Measurements from ENCODE around the gene ARL6IP4. TPM values are rescaled to one million over a fixed set of nuclear protein-coding genes. Genes with fewer than 3 reads are reported as not detected.

Gene ARL6IP4
- total RNA-seq, 1 experiment from 2014 or later = 132 TPM

DNA sequence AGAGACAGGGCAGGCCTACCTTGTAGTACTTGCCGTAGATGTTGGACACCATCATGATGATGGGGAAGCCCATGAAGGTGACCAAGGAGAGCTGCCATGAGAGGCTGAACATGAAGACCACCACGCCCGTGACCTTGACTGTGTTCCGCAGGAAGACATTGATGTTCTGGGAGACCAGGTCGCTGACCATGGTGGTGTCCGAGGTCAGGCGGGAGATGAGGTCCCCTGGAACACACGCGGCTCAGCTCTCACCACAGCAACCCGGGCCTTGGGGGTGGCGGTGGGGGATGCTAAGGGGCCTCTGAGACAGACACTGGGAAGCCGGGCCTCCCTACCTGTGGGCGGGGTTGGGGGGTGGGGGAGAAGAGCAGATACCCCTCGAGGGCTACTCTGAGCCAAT lies 31.9 kb upstream of the ARL6IP4 start:
- Histone ChIP-seq H2BK5ac (ENCODE audit: insufficient read length, low read length) (no peak overlapping the region), H2AK5ac (ENCODE audit: insufficient read length, low read length) (no peak overlapping the region), H2BK12ac (ENCODE audit: insufficient read length, low read depth, low read length) (no peak overlapping the region), H2BK20ac (ENCODE audit: low read depth, low read length, poor library complexity, severe bottlenecking) (no peak overlapping the region), H3K27me3 (ENCODE audit: insufficient read depth, low read length) (no peaks in the 10 kb centered on the region), H3K27ac (ENCODE audit: insufficient read length, low read depth, low read length) (no peak overlapping the region), H2BK120ac (ENCODE audit: low read depth, low read length, poor library complexity, severe bottlenecking) (no peak overlapping the region), H4K20me1 (ENCODE audit: control insufficient read depth, insufficient read depth, insufficient read length) (peaks cover 3% of the 10 kb centered on the region), H3T11ph (ENCODE audit: low read length) (no peak overlapping the region), H3K4ac (ENCODE audit: low read depth, low read length) (no peak overlapping the region), H2AFZ (ENCODE audit: low read length) (no peak overlapping the region), H4K5ac (ENCODE audit: insufficient read length, low read depth, low read length) (no peak overlapping the region), H3K9me3 (ENCODE audit: control insufficient read depth, low read depth, low read length) (no peaks in the 10 kb centered on the region), H3K23me2 (ENCODE audit: insufficient read length, low read depth, low read length, poor library complexity, severe bottlenecking) (no peaks in the 10 kb centered on the region), H3K4me1 (ENCODE audit: insufficient read depth, low read length) (no peaks in the 10 kb centered on the region), H3K79me2 (ENCODE audit: insufficient read depth, low read length) (no peaks in the 10 kb centered on the region), H3K56ac (ENCODE audit: insufficient read length, low read depth, low read length) (no peak overlapping the region), H4K91ac (ENCODE audit: insufficient read length, low read depth, low read length) (no peak overlapping the region), H3K79me1 (ENCODE audit: insufficient read depth, low read depth, low read length, poor library complexity, severe bottlenecking) (no peaks in the 10 kb centered on the region), H3K18ac (ENCODE audit: insufficient read length, low read depth, low read length) (no peak overlapping the region), H3K4me2 (ENCODE audit: insufficient read depth, insufficient read length, low read length) (no peak overlapping the region), H2BK15ac (ENCODE audit: low read depth, low read length) (no peak overlapping the region), H3K9ac (ENCODE audit: extremely low read depth, insufficient read length, low read length) (no peak overlapping the region), H3K23ac (ENCODE audit: insufficient read length, low read depth, low read length) (no peak overlapping the region), H3K14ac (ENCODE audit: insufficient read depth, low read length) (no peak overlapping the region; the same call in 1 of the 2 replicates), H4K8ac (replicated peaks; ENCODE audit: insufficient read length, low read depth, low read length) (no peak overlapping the region)
- H3K4me3 Mint-ChIP-seq = no peak overlapping the region
- H3K27me3 Mint-ChIP-seq (ENCODE audit: low read depth) = peaks cover 73% of the 10 kb centered on the region
- TF ChIP-seq, protein P1, sequence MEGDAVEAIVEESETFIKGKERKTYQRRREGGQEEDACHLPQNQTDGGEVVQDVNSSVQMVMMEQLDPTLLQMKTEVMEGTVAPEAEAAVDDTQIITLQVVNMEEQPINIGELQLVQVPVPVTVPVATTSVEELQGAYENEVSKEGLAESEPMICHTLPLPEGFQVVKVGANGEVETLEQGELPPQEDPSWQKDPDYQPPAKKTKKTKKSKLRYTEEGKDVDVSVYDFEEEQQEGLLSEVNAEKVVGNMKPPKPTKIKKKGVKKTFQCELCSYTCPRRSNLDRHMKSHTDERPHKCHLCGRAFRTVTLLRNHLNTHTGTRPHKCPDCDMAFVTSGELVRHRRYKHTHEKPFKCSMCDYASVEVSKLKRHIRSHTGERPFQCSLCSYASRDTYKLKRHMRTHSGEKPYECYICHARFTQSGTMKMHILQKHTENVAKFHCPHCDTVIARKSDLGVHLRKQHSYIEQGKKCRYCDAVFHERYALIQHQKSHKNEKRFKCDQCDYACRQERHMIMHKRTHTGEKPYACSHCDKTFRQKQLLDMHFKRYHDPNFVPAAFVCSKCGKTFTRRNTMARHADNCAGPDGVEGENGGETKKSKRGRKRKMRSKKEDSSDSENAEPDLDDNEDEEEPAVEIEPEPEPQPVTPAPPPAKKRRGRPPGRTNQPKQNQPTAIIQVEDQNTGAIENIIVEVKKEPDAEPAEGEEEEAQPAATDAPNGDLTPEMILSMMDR (conservative IDR thresholded peaks at IDR 0.05) = no peak
- WGBS (ENCODE audit: extremely low coverage, insufficient read length, low lambda C conversion rate) = no CpG with 5 or more reads among the region's 14 CpGs
- H3K27ac Mint-ChIP-seq = no peak overlapping the region
- no peaks in the 10 kb centered on the region for H3K36me3 Mint-ChIP-seq (ENCODE audit: insufficient read depth in 1 of 3, low read depth in 3 of 3)
- no peaks in the 10 kb centered on the region for H3K9me3 Mint-ChIP-seq
- peaks cover 0 to 11% of the 10 kb centered on the region in 2 experiments; a peak in 2 of 4 replicates for H3K4me1 Mint-ChIP-seq
- no peak for DNase-seq
